GM21529 (cell line): ENCODE results near the gene DNAH11.
"Not testable (repeated sequence)": the region's sequence is repeated elsewhere in the genome, so short reads cannot be mapped to it uniquely, and the experiment has no call there.

Source experiments
- ATAC-seq: cut with Tn5 transposase; IDR thresholded peaks from one replicate; pipeline ENCODE4 v1.9.1; 2021; ENCODE audit not compliant: unreplicated experiment

DNAH11 gene

GRCh38 chr7:21617916-21618390, 75.1 kb downstream of the DNAH11 start:
- no peak for ATAC-seq

- no peak for ATAC-seq
These were observed 75.9 kb downstream of the DNAH11 start for GRCh38 chr7:21618706-21619105.

- no peak for ATAC-seq
These were observed 77.2 kb downstream of the DNAH11 start for GRCh38 chr7:21620054-21620453.

- ATAC-seq = no peak
These were observed 81.5 kb downstream of the DNAH11 start for GRCh38 chr7:21624320-21624719.

GRCh38 chr7:21636694-21637093, 93.9 kb downstream of the DNAH11 start:
- no peak for ATAC-seq

- no peak for ATAC-seq
These were observed 96.5 kb downstream of the DNAH11 start for GRCh38 chr7:21639206-21639868.

GRCh38 chr7:21640105-21640504, 97.3 kb downstream of the DNAH11 start:
- no peak for ATAC-seq

- no peak for ATAC-seq
These were observed 98.7 kb downstream of the DNAH11 start for GRCh38 chr7:21641546-21641945.

GRCh38 chr7:21642422-21642821, 99.6 kb downstream of the DNAH11 start:
- no peak for ATAC-seq

GRCh38 chr7:21651697-21652096, 108.9 kb downstream of the DNAH11 start:
- no peak for ATAC-seq

GRCh38 chr7:21653623-21654022, 110.8 kb downstream of the DNAH11 start:
- no peak for ATAC-seq

GRCh38 chr7:21656081-21656480, 113.2 kb downstream of the DNAH11 start:
- ATAC-seq = no peak

- no peak for ATAC-seq
These were observed 114.0 kb downstream of the DNAH11 start for GRCh38 chr7:21656796-21657195.

GRCh38 chr7:21670496-21670895, 127.7 kb downstream of the DNAH11 start:
- ATAC-seq = no peak

GRCh38 chr7:21671859-21672258, 129.0 kb downstream of the DNAH11 start:
- peak; percentile 87 for ATAC-seq

GRCh38 chr7:21675255-21675654, 132.4 kb downstream of the DNAH11 start:
- ATAC-seq = no peak

GRCh38 chr7:21690705-21691104, 147.9 kb downstream of the DNAH11 start:
- no peak for ATAC-seq

- not testable (repeated sequence) for ATAC-seq
These were observed 148.3 kb downstream of the DNAH11 start for GRCh38 chr7:21691146-21691545.

- not testable (repeated sequence) for ATAC-seq
These were observed 157.7 kb downstream of the DNAH11 start for GRCh38 chr7:21700587-21700986.

- ATAC-seq = no peak
These were observed 159.5 kb downstream of the DNAH11 start for GRCh38 chr7:21702303-21702702.

- ATAC-seq = no peak
These were observed 161.5 kb downstream of the DNAH11 start for GRCh38 chr7:21704359-21704758.

- ATAC-seq = no peak
These were observed 163.3 kb downstream of the DNAH11 start for GRCh38 chr7:21706131-21706530.

- ATAC-seq = no peak
These were observed 164.7 kb downstream of the DNAH11 start for GRCh38 chr7:21707566-21707965.
